K562 (cell line): Measurements from ENCODE around the gene FBXO17. TPM values are rescaled to one million over a fixed set of nuclear protein-coding genes. Genes with fewer than 3 reads are reported as not detected.

ENCODE experiments used
- ATF3 ChIP-seq, 2 experiments: fragments of 450-650 bp in 1 of 2; sonication (generic) in 1 of 2; formaldehyde crosslinking in 1 of 2; IDR thresholded peaks in 1 of 2; conservative IDR thresholded peaks in 1 of 2; 2 replicates each; pipeline versions ENCODE4 v1.6.1 to v1.8.1; 2016 to 2023; ENCODE audit warnings: mild to moderate bottlenecking in 2 of 2, moderate library complexity in 2 of 2, inconsistent platforms in 1 of 2, missing genetic modification reagents in 1 of 2
- CAMTA2 ChIP-seq: fragments of 250-450 bp; sonication (Bioruptor Pico); conservative IDR thresholded peaks from 2 replicates; pipeline ENCODE4 v1.5.1; 2022
- CREB5 ChIP-seq: fragments of 250-450 bp; sonication (Bioruptor Pico); IDR thresholded peaks from 2 replicates; pipeline ENCODE4 v1.5.0; 2020; ENCODE audit warnings: mild to moderate bottlenecking
- DLX4 ChIP-seq: fragments of 250-450 bp; sonication (Bioruptor Pico); IDR thresholded peaks from 2 replicates; pipeline ENCODE4 v1.6.1; 2021; ENCODE audit warnings: mild to moderate bottlenecking
- ELF2 ChIP-seq: fragments of 250-450 bp; sonication (Bioruptor Pico); IDR thresholded peaks from 2 replicates; pipeline ENCODE4 v1.5.0; 2021; ENCODE audit warnings: mild to moderate bottlenecking
- GABPA ChIP-seq: fragments of 200-800 bp; sonication (Bioruptor generic); conservative IDR thresholded peaks from 2 replicates; pipeline ENCODE4 v1.6.1; 2016; ENCODE audit warnings: low read depth, missing genetic modification characterization, missing compliant biosample characterization
- HOXB6 ChIP-seq: fragments of 250-450 bp; sonication (Bioruptor Pico); IDR thresholded peaks from 2 replicates; pipeline ENCODE4 v1.5.1; 2022; ENCODE audit warnings: mild to moderate bottlenecking, borderline replicate concordance
- MBD2 ChIP-seq: sonication (generic); IDR thresholded peaks from 2 replicates; pipeline ENCODE4 v1.6.1; 2016; ENCODE audit warnings: low read depth, borderline replicate concordance
- MXD1 ChIP-seq: fragments of 250-450 bp; sonication (Bioruptor Pico); IDR thresholded peaks from 2 replicates; pipeline ENCODE4 v1.8.0; 2021; ENCODE audit warnings: borderline replicate concordance, mild to moderate bottlenecking, moderate library complexity; ENCODE audit not compliant: poor library complexity, severe bottlenecking
- NFIC ChIP-seq: fragments of 450-650 bp; IDR thresholded peaks from 2 replicates; pipeline ENCODE4 v1.6.1; 2017; ENCODE audit warnings: mild to moderate bottlenecking, inconsistent platforms
- NONO ChIP-seq, 2 experiments: fragments of 200-400 bp in 1 of 2; fragments of 450-650 bp in 1 of 2; formaldehyde crosslinking in 1 of 2; IDR thresholded peaks; 2 replicates each; pipeline ENCODE4 v1.6.1; 2017; ENCODE audit warnings: low read depth in 2 of 2, mild to moderate bottlenecking in 2 of 2, moderate library complexity in 2 of 2, low read length in 1 of 2
- PHTF2 ChIP-seq: fragments of 250-450 bp; sonication (Bioruptor Pico); IDR thresholded peaks from 2 replicates; pipeline ENCODE4 v1.5.0; 2021; ENCODE audit warnings: mild to moderate bottlenecking
- PKNOX1 ChIP-seq: fragments of 450-650 bp; IDR thresholded peaks from 2 replicates; pipeline ENCODE4 v1.6.1; 2016
- POLR2H ChIP-seq: IDR thresholded peaks from 2 replicates; pipeline ENCODE4 v1.6.1; 2016; ENCODE audit warnings: missing genetic modification characterization, low read depth, mild to moderate bottlenecking, control low read depth, missing compliant biosample characterization, moderate library complexity
- PRDM10 ChIP-seq: fragments of 450-650 bp; IDR thresholded peaks from 2 replicates; pipeline ENCODE4 v1.6.1; 2018; ENCODE audit not compliant: partially characterized antibody
- SP2 ChIP-seq: IDR thresholded peaks from 2 replicates; pipeline ENCODE4 v1.6.1; 2011; ENCODE audit warnings: mild to moderate bottlenecking, low read depth, low read length, moderate library complexity; ENCODE audit not compliant: poor library complexity, severe bottlenecking; ENCODE audit errors: extremely low read depth
- ZFP30 ChIP-seq: fragments of 250-450 bp; sonication (Bioruptor Pico); IDR thresholded peaks from 2 replicates; pipeline ENCODE4 v1.8.0; 2022; ENCODE audit warnings: moderate library complexity, mild to moderate bottlenecking, inconsistent platforms, borderline replicate concordance
- ZNF780A ChIP-seq: fragments of 250-450 bp; sonication (Bioruptor Pico); IDR thresholded peaks from 2 replicates; pipeline ENCODE4 v1.5.0; 2021; ENCODE audit warnings: mild to moderate bottlenecking
- polyA plus RNA-seq, 8 experiments: library from polyadenylated mRNA; depleted of rRNA in 4 of 8; stranded (reverse) in 5 of 8; unstranded in 3 of 8; fragments of >200 nt; fragmentation: Nextera tagmentation in 2 of 8; fragmentation: Illumina TruSeq in 1 of 8; extraction: Ambion mirVana in 2 of 8; extraction: Trizol in 1 of 8; gene quantifications; 2 replicates each; pipeline versions ENCODE4 v1.2.1 to v1.2.3, GENCODE V29; 2011 to 2014; ENCODE audit warnings: inconsistent platforms in 1 of 8, missing spikeins in 1 of 8
- total RNA-seq, 7 experiments: library from RNA; depleted of rRNA in 6 of 7; stranded (reverse); fragments of >200 nt in 6 of 7; fragmentation: Illumina TruSeq in 2 of 7; extraction: Trizol in 2 of 7; gene quantifications; 2 replicates each; pipeline versions ENCODE4 v1.2.1 to v1.2.3, GENCODE V29; 2011 to 2021; ENCODE audit warnings: low replicate concordance in 1 of 7

FBXO17 gene
- total and polyA plus RNA-seq, 9 of the 15 experiments (the other 6 are each of a cell fraction or from before 2014, with no cell fraction given), result 4.1 to 27.1 (median 19.0) TPM

GRCh38 chr19:38930776-38931520 lies 44.6 kb downstream of the FBXO17 start, which contains the start of gene MRPS12 (continued):
- no peak for TF ChIP-seq DLX4 (CRISPR knock-in tag)
- no peak for TF ChIP-seq HOXB6
- TF ChIP-seq NFIC, result no peak; the same call in 1 of the 2 replicates
- TF ChIP-seq PKNOX1, result peak; percentile 97
- TF ChIP-seq MBD2, result peak; percentile 95
- TF ChIP-seq CREB5 (CRISPR knock-in tag), result no peak
- TF ChIP-seq ZNF780A (CRISPR knock-in tag), result no peak
- TF ChIP-seq GABPA, result peak; percentile 87
- no peak for TF ChIP-seq ZFP30 (CRISPR knock-in tag)
- TF ChIP-seq PRDM10, result no peak
- TF ChIP-seq POLR2H (tag), result peak; percentile 74
- TF ChIP-seq ELF2, result no peak
- no peak; a peak in 1 of 4 replicates for TF ChIP-seq NONO (IDR thresholded peaks at IDR 0.05; ENCODE audit: low read depth in 2 of 2, low read length in 1 of 2)
- no peak for TF ChIP-seq PHTF2 (CRISPR knock-in tag)
- no peak for TF ChIP-seq ATF3 (IDR thresholded peaks at IDR 0.05)
- TF ChIP-seq ATF3 (CRISPR knock-in tag; conservative IDR thresholded peaks at IDR 0.05), result no peak
- TF ChIP-seq MXD1, result no peak
- peak; percentile 65 for TF ChIP-seq SP2
- no peak for TF ChIP-seq CAMTA2 (CRISPR knock-in tag)
